ENCODE data around the gene SEC63. TPM values are rescaled to one million over a fixed set of nuclear protein-coding genes. Genes with fewer than 3 reads are reported as not detected.

SEC63 gene
- total RNA-seq, 1 donor from 2014 or later: 135 TPM

DNA sequence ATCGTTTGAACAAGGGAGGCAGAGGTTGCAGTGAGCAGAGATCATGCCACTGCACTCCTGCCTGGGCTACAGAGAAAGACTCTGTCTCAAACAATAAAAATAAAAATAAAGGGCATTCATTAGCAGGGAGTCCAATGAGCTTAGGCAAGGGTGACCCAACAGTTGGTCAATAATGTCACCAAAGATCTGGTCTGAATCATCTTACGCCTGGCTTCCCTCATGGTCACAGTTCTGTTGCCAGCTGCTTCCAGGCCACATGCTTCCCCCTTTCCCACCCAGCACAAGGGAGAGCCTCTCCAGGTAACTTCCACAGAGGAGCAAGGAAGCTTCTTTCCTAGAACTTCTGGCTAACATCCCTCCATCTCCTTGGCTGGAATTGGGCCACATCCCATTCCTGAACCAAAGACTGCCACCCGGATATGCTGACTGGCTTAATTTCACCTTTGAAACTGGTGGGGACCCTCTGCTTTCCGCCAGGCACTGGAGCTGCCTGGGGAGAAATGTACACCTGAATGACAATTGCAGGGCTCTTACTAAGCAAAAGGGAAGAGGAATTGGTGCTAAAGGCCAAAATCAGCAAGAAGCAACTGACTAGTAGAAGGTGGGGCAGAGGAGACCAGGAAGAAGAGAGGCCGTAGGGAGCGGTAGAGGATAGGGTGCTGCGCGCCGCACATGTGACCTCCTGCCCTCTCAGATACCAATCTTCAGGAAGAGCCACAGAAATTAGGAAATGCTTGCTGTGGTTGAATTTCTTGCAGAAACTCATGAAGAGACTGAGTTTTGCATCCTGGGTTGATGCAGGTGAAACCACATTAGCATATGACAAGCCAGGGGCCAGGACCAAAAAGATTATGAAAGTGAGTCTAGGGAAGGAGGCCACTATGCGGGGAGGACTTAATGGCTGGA, 125.6 kb downstream of the SEC63 start:
- ATAC-seq (no peak), DNase-seq (ENCODE audit: low spot score) (no peak)

DNA sequence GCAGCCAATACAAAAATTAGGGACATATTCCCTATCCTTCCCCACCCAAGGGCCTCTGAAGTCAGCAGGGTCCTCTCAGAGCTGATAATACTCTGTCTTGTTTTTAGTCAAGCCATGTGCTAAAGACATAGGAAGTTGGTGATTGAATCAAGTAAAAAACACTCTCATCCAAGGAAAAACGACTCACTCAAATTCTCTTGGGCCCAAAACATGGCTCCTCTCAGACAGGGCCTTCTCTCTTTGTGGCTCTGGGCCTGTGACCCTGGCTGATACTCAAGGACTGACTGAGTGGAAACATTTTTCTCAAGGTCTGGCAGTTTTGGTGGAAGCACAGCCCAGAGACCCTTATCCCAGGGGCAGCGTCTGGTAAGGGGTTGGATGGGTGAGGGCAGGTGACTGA, 127.9 kb downstream of the SEC63 start:
- ATAC-seq (no peak), DNase-seq (ENCODE audit: low spot score) (no peak)
- intact Hi-C loops (cut with DNase I): no loop called here

More for the DNA sequence above, 125.6 kb downstream of the SEC63 start:
- intact Hi-C loops (cut with DNase I): no loop called here

DNA sequence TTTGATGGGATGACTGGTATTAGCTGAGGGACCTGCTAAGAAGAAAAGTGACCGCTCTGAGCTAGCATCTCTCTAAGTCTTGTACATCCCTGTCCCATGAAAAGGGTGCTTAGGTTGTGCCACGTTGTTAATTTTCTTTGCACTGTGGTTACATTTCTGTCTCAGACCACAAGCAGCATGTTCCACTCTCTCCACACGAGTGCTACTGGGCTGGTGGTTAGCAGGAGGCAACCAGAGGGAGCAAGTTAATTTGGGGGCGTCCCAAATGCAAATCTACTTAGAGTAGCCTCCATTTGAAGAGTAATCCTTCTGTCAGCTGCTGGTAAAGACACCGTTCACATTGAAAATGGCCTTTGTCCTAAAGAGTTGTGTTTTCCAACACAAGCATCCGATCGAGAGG, 130.5 kb downstream of the SEC63 start:
- DNase-seq (ENCODE audit: low spot score): no peak
- ATAC-seq: no peak
- intact Hi-C loops (cut with DNase I): no loop called here

DNA sequence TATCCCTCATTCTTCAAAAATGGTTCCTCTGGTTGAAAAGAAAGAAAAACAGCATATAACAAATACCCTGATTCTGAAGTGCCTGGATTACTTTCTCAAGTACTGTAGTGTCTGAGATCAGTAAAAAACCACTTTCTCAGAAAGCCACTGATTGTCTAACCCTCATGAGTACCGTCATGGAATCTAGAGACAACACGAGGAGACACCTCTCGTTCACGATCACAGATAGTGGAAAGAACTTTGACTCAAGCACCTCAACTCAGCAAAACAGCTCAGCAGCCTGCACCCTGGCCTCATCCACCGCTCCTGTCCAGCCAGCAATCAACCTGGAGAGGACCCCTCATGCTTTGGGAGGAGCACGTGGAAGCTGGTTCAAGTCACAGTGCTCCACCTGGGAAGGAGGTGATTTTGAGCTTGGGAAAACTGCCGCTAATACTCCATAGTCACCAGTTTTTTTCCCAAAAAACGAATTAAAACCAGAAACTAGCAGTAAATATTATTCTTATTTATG, 134.9 kb downstream of the SEC63 start:
- DNase-seq (ENCODE audit: low spot score) (no peak), ATAC-seq (no peak)
- intact Hi-C loops (cut with DNase I): no loop called here

DNA sequence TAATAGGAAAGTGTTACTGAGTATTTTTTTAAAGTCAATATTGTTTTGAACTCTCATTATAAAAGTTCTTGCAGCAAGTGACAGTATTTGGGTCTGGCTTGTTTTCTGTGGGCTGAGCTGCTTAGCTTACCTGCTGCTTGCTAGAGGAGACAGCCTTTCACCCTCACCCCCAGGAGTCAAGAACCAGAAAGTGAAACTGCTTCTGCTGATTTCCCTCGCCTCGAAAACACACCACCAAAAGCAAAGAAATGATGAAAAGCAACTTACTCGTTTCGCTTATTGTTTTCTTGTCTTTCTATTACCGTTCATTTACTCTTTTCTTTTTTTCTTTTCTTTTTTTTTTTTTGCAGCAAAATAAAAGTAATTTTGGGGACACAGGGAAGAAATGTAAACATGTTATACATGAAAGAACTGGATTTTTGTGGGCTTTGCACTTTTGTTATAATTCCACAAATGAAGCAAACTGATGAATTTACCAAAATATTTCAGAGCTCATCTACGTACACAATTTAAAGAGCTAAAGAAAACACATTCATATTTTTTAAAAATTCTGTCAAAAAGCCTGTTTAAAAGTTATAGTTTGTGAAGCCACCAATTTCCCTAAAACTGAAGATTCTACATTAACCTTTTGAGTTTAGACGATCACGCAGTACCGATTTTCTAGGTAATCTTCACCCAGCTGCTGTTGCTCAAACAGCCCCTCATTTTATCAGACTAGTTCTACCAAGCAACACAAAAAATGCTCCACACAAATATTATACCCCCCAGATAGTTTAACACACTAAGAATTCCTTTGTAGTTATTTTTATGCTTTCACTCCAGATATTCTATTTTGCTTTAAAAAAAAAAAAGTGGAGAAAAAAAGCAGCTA, 135.6 kb downstream of the SEC63 start:
- intact Hi-C loops (cut with DNase I): no loop called here
- no peak for ATAC-seq

DNA sequence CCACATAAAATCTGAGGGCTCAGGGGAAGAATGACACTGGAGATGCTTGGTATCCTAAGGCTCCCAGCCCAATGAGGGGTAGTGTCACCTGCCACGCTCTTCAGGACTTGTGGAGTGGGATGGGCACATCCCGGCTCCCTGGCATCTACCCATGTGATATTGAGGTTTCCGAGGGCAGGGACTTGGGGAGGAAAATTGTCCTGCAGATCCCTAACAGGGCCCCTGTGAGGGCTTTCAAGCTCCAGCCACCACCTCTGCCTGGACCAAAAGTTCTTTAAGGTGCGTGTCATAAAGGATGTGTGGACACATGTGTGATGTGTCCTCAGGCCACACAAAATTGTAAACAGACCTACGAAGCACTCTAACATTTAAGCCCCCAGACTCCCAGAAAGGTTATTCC, 136.4 kb downstream of the SEC63 start:
- intact Hi-C loops (cut with DNase I): no loop called here
- DNase-seq (ENCODE audit: low spot score): no peak
- ATAC-seq: no peak

More for the DNA sequence above, 135.6 kb downstream of the SEC63 start:
- no peak for DNase-seq (ENCODE audit: low spot score)

DNA sequence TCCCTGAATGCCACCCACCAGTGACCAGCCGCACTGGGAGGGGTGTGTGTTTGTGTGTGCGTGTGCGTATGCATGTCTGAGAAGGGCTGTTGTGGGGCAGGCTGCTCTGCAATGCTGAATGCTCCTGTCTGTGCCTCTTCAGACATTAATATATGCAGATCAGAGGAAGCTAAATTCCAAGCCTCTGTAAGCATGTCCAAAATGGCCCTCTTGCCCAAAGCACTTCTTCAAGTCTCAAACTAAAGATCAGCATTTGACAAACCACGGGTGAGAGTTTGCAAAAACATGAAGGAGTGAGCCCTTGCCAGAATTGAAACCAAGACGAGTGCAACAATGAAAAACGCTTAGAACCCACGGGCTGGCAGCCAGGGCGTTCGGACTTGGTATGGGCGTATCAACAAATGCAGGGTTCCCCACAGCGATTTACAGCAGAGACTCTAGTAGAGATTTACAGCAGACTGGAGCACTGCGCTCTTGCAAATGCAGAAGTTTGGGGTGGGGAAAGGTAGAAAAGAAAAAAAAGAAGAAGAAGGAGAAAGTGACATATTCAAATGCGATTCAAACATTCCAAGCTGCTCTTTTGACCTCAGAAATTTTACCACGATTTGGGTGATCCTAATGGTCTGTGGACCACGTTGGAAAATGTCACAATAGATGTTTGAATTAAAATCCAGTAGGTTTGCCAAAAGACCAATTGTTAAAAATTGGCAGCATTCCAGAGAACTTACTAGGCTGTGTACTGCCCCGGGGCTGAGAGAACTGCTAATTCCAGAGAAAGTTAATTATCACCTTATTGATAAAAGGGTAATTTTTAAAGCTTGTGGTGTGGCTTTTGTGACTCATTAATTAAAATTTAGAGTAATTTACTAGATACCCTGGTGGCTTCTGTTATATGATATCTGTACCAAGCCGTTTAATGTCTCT, 137.4 kb downstream of the SEC63 start:
- peak; percentile 57 for ATAC-seq
- intact Hi-C loops (cut with DNase I): no loop called here
- DNase-seq (ENCODE audit: low spot score): no peak

DNA sequence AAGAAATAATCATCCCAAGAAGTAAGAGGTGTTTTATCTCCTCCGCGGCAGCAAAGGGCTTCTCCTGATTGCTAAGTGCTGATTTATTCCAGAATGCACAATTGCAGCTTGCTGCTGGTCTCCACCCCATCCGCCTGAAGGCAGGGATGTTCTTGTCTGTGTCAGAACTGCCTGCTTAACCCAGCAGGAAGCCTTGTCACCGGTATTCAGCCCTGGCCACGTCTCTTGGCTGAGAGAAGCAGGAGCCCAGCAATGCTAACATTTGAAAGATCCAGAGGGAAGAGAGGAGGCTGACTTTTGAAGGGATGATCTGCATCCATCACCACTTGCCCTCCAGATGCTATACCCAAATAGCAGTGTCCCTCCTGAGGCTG, 138.1 kb downstream of the SEC63 start:
- DNase-seq (ENCODE audit: low spot score) (no peak), ATAC-seq (no peak)
- intact Hi-C loops (cut with DNase I): no loop called here

DNA sequence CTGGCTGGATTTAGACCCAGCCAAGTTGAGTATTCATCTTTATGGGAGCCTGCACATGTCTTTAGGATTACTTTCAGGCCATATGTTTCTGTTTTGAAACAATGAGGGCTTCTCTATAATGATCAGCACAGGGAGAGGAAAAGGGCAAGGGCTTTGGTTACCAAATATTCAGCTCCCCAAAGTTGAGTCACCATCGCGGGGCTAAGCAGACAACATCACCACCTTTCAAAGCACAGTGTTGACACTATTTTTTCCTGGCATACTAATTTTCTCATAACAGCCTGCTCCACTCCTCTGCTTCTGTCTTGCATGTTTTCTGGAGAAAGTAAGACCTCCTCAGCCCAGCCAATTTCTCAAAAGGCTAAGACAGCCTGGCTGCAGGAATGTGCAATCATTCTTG, 138.8 kb downstream of the SEC63 start:
- ATAC-seq: no peak
- DNase-seq (ENCODE audit: low spot score): no peak
- intact Hi-C loops (cut with DNase I): no loop called here

DNA sequence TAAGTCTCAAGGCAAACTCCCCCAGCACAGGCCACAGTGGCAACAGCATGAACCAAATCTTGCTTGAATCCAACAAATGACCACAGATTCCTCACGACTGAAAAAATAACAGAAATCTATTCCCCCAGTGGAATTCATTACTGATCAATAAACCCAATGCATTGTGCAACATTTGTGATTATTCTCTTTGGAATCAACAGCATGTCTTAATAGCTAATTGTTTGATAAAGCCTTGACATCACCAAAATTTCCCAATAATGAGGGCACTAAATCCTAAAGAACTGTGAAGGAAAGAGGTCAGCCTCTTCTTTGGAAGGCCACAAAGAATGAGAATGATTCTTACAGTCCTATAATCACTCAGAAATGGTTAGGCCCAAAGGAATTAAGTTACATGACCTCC, 139.7 kb downstream of the SEC63 start:
- no peak for ATAC-seq
- no peak for DNase-seq (ENCODE audit: low spot score)
- intact Hi-C loops (cut with DNase I): no loop called here

DNA sequence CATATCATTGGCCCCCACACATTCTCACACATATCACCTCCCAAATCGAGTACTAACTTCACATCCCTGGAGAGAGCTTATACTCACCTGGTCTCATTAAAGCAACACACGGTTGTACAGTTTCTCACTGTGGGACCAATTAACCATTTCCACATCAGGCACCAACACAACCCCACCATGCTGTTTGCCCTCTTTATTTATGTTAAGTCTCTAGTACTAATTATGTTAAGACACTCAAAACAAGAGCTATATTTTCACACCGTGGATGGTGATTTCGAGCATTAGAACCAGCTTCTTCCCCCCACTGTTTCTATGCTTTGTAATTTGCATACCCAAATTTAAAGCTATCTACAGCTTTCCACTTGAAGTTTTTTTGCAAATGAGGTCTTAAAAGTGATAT, 140.2 kb downstream of the SEC63 start:
- intact Hi-C loops (cut with DNase I): no loop called here
- no peak for DNase-seq (ENCODE audit: low spot score)

More for the DNA sequence above, 140.2 kb downstream of the SEC63 start:
- no peak for ATAC-seq

Other genes with a start within 250 kb of the SEC63 start
- 0.80 TPM for gene SCML4, start 133.9 kb downstream of the SEC63 start, total RNA-seq
- gene OSTM1, start 116.5 kb upstream of the SEC63 start, total RNA-seq: 43.2 TPM
- not detected for gene NR2E1, start 207.8 kb upstream of the SEC63 start, total RNA-seq